OCI-M1 (cell line): ENCODE measurements around the gene BORCS6.

Source experiments
- DNase-seq: peaks from one replicate; lab custom pipeline; 2025; lab: John Stamatoyannopoulos, UW

The BORCS6 gene

GRCh38 chr17:8154608-8155155 is 35.3 kb downstream of the BORCS6 start:
- DNase-seq, result no peak

GRCh38 chr17:8153957-8154607 is 35.9 kb downstream of the BORCS6 start:
- peak; percentile 99 for DNase-seq

GRCh38 chr17:8153525-8153956 is 36.4 kb downstream of the BORCS6 start:
- DNase-seq, result peak; percentile 85

- DNase-seq, result no peak
Observed at GRCh38 chr17:8153031-8153451, 36.9 kb downstream of the BORCS6 start.

GRCh38 chr17:8152112-8152775 is 37.7 kb downstream of the BORCS6 start, which contains the start of gene PER1:
TSS of gene PER1 (minus strand) at chr17:8152404. CDS start at chr17:8150706, 1,698 bp downstream.
- peak; percentile 98 for DNase-seq

GRCh38 chr17:8151641-8152111 is 38.3 kb downstream of the BORCS6 start:
- DNase-seq, result peak; percentile 60

- DNase-seq, result no peak
Observed at GRCh38 chr17:8151120-8151640, 38.8 kb downstream of the BORCS6 start.

- no peak for DNase-seq
Observed at GRCh38 chr17:8150194-8151119, 39.5 kb downstream of the BORCS6 start.

- no peak for DNase-seq
Observed at GRCh38 chr17:8149419-8150193, 40.4 kb downstream of the BORCS6 start.

GRCh38 chr17:8148560-8148959 is 41.4 kb downstream of the BORCS6 start:
- no peak for DNase-seq

- DNase-seq, result no peak
Observed at GRCh38 chr17:8147805-8148404, 42.1 kb downstream of the BORCS6 start.

GRCh38 chr17:8147141-8147804 is 42.7 kb downstream of the BORCS6 start:
- no peak for DNase-seq

GRCh38 chr17:8146381-8147140 is 43.4 kb downstream of the BORCS6 start:
- DNase-seq, result no peak

GRCh38 chr17:8145811-8146210 is 44.2 kb downstream of the BORCS6 start:
- no peak for DNase-seq

- DNase-seq, result no peak
Observed at GRCh38 chr17:8144401-8145231, 45.4 kb downstream of the BORCS6 start.

GRCh38 chr17:8143581-8144400 is 46.2 kb downstream of the BORCS6 start:
- no peak for DNase-seq

GRCh38 chr17:8142887-8143580 is 46.9 kb downstream of the BORCS6 start:
- no peak for DNase-seq
